HG03457 (cell line): Measurements from ENCODE around the gene SGPL1.
"Not testable (repeated sequence)": the region's sequence is repeated elsewhere in the genome, so short reads cannot be mapped to it uniquely, and the experiment has no call there.

Experiments used
- ATAC-seq: cut with Tn5 transposase; IDR thresholded peaks from one replicate; pipeline ENCODE4 v1.9.1; 2021; ENCODE audit warnings: moderate number of reproducible peaks; ENCODE audit not compliant: unreplicated experiment

SGPL1 gene

GRCh38 chr10:70815504-70816219, at the start of gene SGPL1:
Gene SGPL1, plus strand, starts transcription at chr10:70815948. Its CDS starts 906 bp downstream, at chr10:70816854.
- peak; percentile 74 for ATAC-seq

GRCh38 chr10:70768026-70768685, 47.6 kb upstream of the SGPL1 start:
- ATAC-seq, result not testable (repeated sequence)

GRCh38 chr10:70769121-70769520, 46.6 kb upstream of the SGPL1 start:
- no peak for ATAC-seq

- ATAC-seq, result no peak
Observed at GRCh38 chr10:70770001-70770400, 45.7 kb upstream of the SGPL1 start.

GRCh38 chr10:70770516-70770915, 45.2 kb upstream of the SGPL1 start:
- not testable (repeated sequence) for ATAC-seq

- no peak for ATAC-seq
Observed at GRCh38 chr10:70771311-70772194, 44.2 kb upstream of the SGPL1 start.

GRCh38 chr10:70772627-70773026, 43.1 kb upstream of the SGPL1 start:
- no peak for ATAC-seq

- no peak for ATAC-seq
Observed at GRCh38 chr10:70773461-70773860, 42.3 kb upstream of the SGPL1 start.

GRCh38 chr10:70773965-70774809, 41.6 kb upstream of the SGPL1 start:
- ATAC-seq, result no peak

- ATAC-seq, result no peak
Observed at GRCh38 chr10:70774810-70775678, 40.7 kb upstream of the SGPL1 start.

GRCh38 chr10:70775679-70776454, 39.9 kb upstream of the SGPL1 start:
- no peak for ATAC-seq

- no peak for ATAC-seq
Observed at GRCh38 chr10:70776455-70777005, 39.2 kb upstream of the SGPL1 start.

GRCh38 chr10:70777063-70777875, 38.5 kb upstream of the SGPL1 start:
- ATAC-seq, result no peak

- ATAC-seq, result no peak
Observed at GRCh38 chr10:70778267-70778924, 37.4 kb upstream of the SGPL1 start.

GRCh38 chr10:70779088-70779487, 36.7 kb upstream of the SGPL1 start:
- no peak for ATAC-seq

- no peak for ATAC-seq
Observed at GRCh38 chr10:70779511-70780369, 36.0 kb upstream of the SGPL1 start.
